Heart left ventricle (tissue), 16 donors: Measurements from ENCODE around the gene OR5P2. TPM values are rescaled to one million over a fixed set of nuclear protein-coding genes. Genes with fewer than 3 reads are reported as not detected.

Source experiments
- ATAC-seq, 4 donors: fragments of 200-7000 bp; cut with Tn5 transposase; one replicate each; pipeline ENCODE4 v1.9.1; 2020 to 2022; ENCODE audit warnings: moderate library complexity in 4 of 4, mild to moderate bottlenecking in 3 of 4, moderate number of reproducible peaks in 1 of 4
- DNase-seq, 5 donors: peaks; one replicate each; pipeline ENCODE4 v3.0.0-alpha.2; 2020
- H3K27ac ChIP-seq, 12 donors: fragments of 200-600 bp; sonication (generic) in 4 of 12; one replicate each; pipeline versions ENCODE4 v1.5.0 to v1.8.0; 2016 to 2022; ENCODE audit warnings: mild to moderate bottlenecking in 2 of 12
- H3K27me3 ChIP-seq, 9 donors: fragments of 200-600 bp; sonication (generic) in 2 of 9; one replicate each; pipeline versions ENCODE4 v1.5.1 to v1.8.0; 2016 to 2022; ENCODE audit warnings: mild to moderate bottlenecking in 3 of 9
- H3K36me3 ChIP-seq, 9 donors: fragments of 200-600 bp; sonication (generic) in 2 of 9; one replicate each; pipeline versions ENCODE4 v1.5.0 to v1.8.0; 2018 to 2022; ENCODE audit warnings: mild to moderate bottlenecking in 2 of 9
- H3K4me1 ChIP-seq, 12 donors: fragments of 200-600 bp; sonication (generic) in 4 of 12; one replicate each; pipeline versions ENCODE4 v1.5.0 to v1.8.0; 2016 to 2022; ENCODE audit warnings: mild to moderate bottlenecking in 3 of 12
- H3K4me3 ChIP-seq, 12 donors: fragments of 200-600 bp; sonication (generic) in 4 of 12; one replicate each; pipeline versions ENCODE4 v1.5.0 to v1.8.0; 2017 to 2022; ENCODE audit warnings: mild to moderate bottlenecking in 9 of 12, moderate library complexity in 4 of 12
- H3K9me3 ChIP-seq, 12 donors: fragments of 200-600 bp; sonication (generic) in 4 of 12; one replicate each; pipeline versions ENCODE4 v1.5.0 to v1.8.0; 2016 to 2022; ENCODE audit warnings: mild to moderate bottlenecking in 1 of 12
- CTCF ChIP-seq, 12 donors: fragments of 200-600 bp; sonication (generic) in 4 of 12; IDR thresholded peaks; one replicate each; pipeline versions ENCODE4 v1.5.0 to v1.8.0; 2018 to 2022; ENCODE audit warnings: antibody characterized with exemption in 12 of 12, mild to moderate bottlenecking in 5 of 12
- POLR2A ChIP-seq, 2 donors: fragments of 450-650 bp; IDR thresholded peaks; one replicate each; pipeline ENCODE4 v1.6.1; 2017; ENCODE audit warnings: antibody characterized with exemption in 2 of 2, mild to moderate bottlenecking in 2 of 2, moderate library complexity in 2 of 2
- WGBS, 4 donors: extraction: QIAGEN DNeasy Blood & Tissue Kit in 2 of 4; methylation state at CpG; one replicate each; pipeline versions ENCODE4 v1.1.5 to v1.1.7; 2013 to 2018; 5-methylcytosine and 5-hydroxymethylcytosine counted together
- intact Hi-C, 10 donors: fragments of 100-400 bp; cut with DNase I; formaldehyde crosslinking; loops; one replicate each; pipeline versions ENCODE4 v1.11.1 to v1.14.2; 2022
- long read RNA-seq, 3 donors: library from polyadenylated mRNA; unstranded; transcript quantifications; one replicate each; pipeline ENCODE4 v2.0.0, GENCODE V29; 2020 to 2021
- polyA plus RNA-seq, 2 donors: library from polyadenylated mRNA; stranded (reverse); fragments of 200-250 nt; gene quantifications; one replicate each; pipeline ENCODE4 v1.2.3, GENCODE V29; 2013
- total RNA-seq, 9 donors: library from RNA; depleted of rRNA in 2 of 9; stranded (reverse); fragments of >200 nt in 2 of 9; fragmentation: NEBNext Ultra II Directional in 3 of 9; extraction: Animal tissue kit (Norgen Biotek cat#: 25700) in 3 of 9; gene quantifications; one replicate each; pipeline versions ENCODE4 v1.1.0 to v1.2.4, GENCODE V29; 2016 to 2023
- donor health status: ischemic (EF 13 %, LVEDD 7.1; RV severe dilation, severe dysfunction).
- donor health status: healthy with polysubstance abuse.
- donor health status: DM: no; HTN: yes; CAD: no.
- donor health status: DM: no; HTN: no; CAD: no.
- donor health status: ischemic (EF 25% LVEDD 6.9; RV normal size, moderate dysfunction).
- donor health status: ischemic (EF 25% LVEDD 5.7; RV mildly dilated, moderate dysfunction).
- donor health status: healthy.
- donor health status: DM: yes; HTN: yes; CAD: no.
- donor health status: ischemic (EF 35%, LVEDD 5.7; RV mildly dilated, moderate dysfunction).
- donor health status: nonischemic (EF 11% LVEDD 7.7; RV severe dilation, severe dysfunction).
- donor health status: DM: yes; HTN: yes; CAD: no.
- donor health status: PGD.
- donor health status: ischemic (EF 29% LVEDD 5.4; RV normal size, mild dysfunction).
- donor health status: nonischemic (EF 23%, LVEDD 6.1; RV moderate dilation, normal function).

The OR5P2 gene, protein sequence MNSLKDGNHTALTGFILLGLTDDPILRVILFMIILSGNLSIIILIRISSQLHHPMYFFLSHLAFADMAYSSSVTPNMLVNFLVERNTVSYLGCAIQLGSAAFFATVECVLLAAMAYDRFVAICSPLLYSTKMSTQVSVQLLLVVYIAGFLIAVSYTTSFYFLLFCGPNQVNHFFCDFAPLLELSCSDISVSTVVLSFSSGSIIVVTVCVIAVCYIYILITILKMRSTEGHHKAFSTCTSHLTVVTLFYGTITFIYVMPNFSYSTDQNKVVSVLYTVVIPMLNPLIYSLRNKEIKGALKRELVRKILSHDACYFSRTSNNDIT
- total RNA-seq (not detected), polyA plus RNA-seq (not detected)
- long read RNA-seq, donor 1, result 0 reads
- long read RNA-seq, donor 2, result 0 reads
- long read RNA-seq, donor 3, result 0 reads

DNA sequence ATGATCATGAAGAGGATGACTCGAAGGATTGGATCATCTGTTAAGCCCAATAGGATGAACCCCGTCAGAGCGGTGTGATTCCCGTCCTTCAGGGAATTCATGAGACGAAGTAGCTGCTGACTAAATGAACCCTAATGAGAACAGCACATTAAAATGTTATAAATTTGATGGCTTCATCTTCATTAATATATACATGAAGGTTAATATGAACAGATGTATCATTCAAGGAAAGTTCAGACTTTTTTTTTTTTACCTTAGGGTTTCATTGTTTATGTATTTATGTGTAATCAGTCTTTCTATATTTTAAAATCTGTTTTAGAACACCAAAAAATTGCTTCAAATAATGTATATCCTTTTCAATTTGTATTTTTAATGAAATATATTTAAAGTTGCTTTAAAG is at the start of gene OR5P2:
TSS of gene OR5P2 (minus strand) at position 101 of the 400 bp plus-strand sequence. CDS start at position 101, 0 bp downstream.
- TF ChIP-seq CTCF (IDR thresholded peaks at IDR 0.05) (no peak), POLR2A (IDR thresholded peaks at IDR 0.05) (no peak)
- WGBS, 4 donors, result 83 to 91% (median 86%) methylated on average over 5 of the region's 5 CpGs
- Histone ChIP-seq H3K4me3 (no peak within 1 kb of the TSS), H3K27ac (no peak within 1 kb of the TSS), H3K27me3 (no peaks in the 10 kb centered on the region), H3K4me1 (no peaks in the 10 kb centered on the region), H3K36me3 (no peaks in the 10 kb centered on the region), H3K9me3 (peaks cover 0 to 4% (median 0%) of the 10 kb centered on the region in 12 donors)
- ATAC-seq (no peak), DNase-seq (no peak)
- intact Hi-C loops, result no loop called here

GRCh38 chr11:7846003-7846402 is 49.3 kb upstream of the OR5P2 start:
- H3K4me1 ChIP-seq, result no peaks in the 10 kb centered on the region
- WGBS, 4 donors, result 85 to 88% (median 85%) methylated on average over 3 of the region's 3 CpGs

GRCh38 chr11:7844986-7845385 is 48.2 kb upstream of the OR5P2 start:
- Histone ChIP-seq H3K27me3 (no peaks in the 10 kb centered on the region), H3K4me1 (no peaks in the 10 kb centered on the region), H3K36me3 (no peaks in the 10 kb centered on the region), H3K4me3 (no peak overlapping the region), H3K27ac (no peak overlapping the region), H3K9me3 (no peaks in the 10 kb centered on the region)
- TF ChIP-seq CTCF (IDR thresholded peaks at IDR 0.05) (no peak), POLR2A (IDR thresholded peaks at IDR 0.05) (no peak)
- ATAC-seq (no peak), DNase-seq (no peak)
- intact Hi-C loops, result no loop called here
- 46 to 55% (median 49%) methylated on average over 3 of the region's 3 CpGs for WGBS, 4 donors

More at GRCh38 chr11:7846003-7846402, 49.3 kb upstream of the OR5P2 start:
- Histone ChIP-seq H3K9me3 (no peaks in the 10 kb centered on the region), H3K36me3 (no peaks in the 10 kb centered on the region), H3K27me3 (no peaks in the 10 kb centered on the region), H3K27ac (no peak overlapping the region), H3K4me3 (no peak overlapping the region)
- TF ChIP-seq CTCF (IDR thresholded peaks at IDR 0.05), result no peak
- no peak for TF ChIP-seq POLR2A (IDR thresholded peaks at IDR 0.05)
- DNase-seq (no peak), ATAC-seq (no peak)
- intact Hi-C loops, result no loop called here

GRCh38 chr11:7844521-7844920 is 47.8 kb upstream of the OR5P2 start:
- Histone ChIP-seq H3K27ac (no peak overlapping the region), H3K9me3 (no peaks in the 10 kb centered on the region), H3K4me1 (no peaks in the 10 kb centered on the region), H3K4me3 (no peak overlapping the region), H3K36me3 (no peaks in the 10 kb centered on the region), H3K27me3 (no peaks in the 10 kb centered on the region)
- 0 to 56% (median 37%) methylated on average over 1 of the region's 1 CpG for WGBS, 4 donors
- no peak for DNase-seq
- TF ChIP-seq POLR2A (IDR thresholded peaks at IDR 0.05) (no peak), CTCF (IDR thresholded peaks at IDR 0.05) (no peak)
- no peak for ATAC-seq
- intact Hi-C loops, result no loop called here
